ENCODE measurements around the gene SLC6A3.
"Not testable (repeated sequence)": the region's sequence is repeated elsewhere in the genome, so short reads cannot be mapped to it uniquely, and the experiment has no call there.

Gene SLC6A3

DNA sequence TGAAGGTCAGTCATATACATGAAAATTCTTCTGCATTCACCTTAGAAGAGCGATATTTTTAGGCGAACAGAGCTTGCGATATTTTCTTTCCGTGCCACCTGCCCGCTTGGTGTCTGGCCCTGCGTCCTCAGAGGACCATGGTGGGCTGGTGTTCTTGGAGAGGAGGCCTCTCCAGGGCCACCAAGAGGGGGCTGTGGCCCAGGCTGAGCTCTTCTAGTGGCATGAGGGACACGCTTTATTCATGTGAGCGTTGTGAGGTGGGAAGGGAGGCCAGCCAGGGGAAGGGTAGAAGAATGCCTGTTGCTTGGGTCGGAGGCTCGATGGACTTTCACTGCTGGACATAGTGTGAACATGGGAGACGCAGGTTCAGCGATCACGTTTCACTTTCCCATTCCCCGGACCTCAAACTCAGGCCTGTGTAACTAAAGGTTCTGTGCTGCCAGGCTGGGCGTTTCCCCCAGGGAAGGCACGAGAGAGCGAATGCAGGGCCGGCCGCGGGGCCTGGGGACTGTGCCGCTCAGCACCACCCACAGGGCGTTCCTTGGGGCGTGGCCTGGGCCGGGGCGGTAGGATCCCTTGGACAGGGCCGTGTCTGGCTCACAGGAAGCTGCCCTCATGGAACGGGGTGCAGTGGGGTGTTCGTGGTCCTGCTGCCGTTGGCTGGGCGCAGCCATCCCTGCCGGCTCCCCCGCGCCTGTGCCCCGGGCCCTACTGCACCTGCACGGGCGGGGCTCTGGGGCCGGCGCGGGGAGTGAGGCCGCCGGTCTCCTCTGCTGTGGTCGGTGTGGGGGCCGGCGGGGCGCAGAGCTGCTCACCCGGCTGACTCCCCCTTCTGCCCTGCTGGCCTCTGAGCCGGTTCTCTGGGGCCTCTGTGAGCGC, 59.6 kb downstream of the SLC6A3 start:
- DNase-seq: peak; percentile 91

DNA sequence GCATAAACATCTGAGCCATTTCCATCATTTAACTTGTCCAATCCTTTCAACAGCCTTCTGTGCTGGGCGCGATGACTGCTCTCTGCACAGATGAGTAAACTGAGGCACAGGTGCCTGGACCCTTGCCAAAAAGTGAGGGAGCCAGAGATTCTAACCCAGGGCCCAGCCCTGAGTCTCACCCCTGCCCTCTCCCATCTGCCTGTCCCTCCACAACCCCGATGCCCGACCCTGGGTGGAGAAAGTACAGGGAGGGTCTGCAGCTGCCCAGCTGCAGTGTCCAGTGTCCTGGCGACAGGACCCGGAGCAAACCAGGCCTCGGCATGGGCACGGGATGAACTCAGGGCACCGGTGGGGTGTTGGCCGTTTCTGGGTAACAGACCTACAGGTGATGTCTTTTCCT, 60.7 kb downstream of the SLC6A3 start:
- no peak for DNase-seq

DNA sequence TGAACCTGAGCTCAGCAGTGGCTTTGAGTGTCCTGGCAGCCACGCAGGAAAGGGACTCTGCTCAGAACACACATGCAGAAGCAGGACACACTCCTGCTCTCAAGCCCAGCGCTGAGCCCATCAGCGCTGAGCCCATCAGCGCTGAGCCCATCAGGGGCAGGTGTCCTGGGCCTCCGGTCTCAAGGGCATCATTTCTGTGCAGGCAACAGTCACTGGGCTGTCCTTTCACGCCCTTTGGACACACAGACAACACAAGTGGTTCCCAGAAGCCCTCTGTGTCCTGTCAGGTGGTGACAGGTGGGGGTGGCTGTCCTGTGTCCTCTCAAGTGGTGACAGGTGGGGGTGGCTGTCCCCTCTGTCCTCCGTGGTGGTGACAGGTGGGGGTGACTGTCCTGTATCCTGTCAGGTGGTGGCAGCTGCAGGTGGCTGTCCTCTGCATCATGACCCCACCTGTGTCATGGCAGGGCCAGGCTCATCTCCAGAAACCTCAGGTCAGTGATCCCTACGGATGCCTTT, 61.3 kb downstream of the SLC6A3 start:
- no peak for DNase-seq

DNA sequence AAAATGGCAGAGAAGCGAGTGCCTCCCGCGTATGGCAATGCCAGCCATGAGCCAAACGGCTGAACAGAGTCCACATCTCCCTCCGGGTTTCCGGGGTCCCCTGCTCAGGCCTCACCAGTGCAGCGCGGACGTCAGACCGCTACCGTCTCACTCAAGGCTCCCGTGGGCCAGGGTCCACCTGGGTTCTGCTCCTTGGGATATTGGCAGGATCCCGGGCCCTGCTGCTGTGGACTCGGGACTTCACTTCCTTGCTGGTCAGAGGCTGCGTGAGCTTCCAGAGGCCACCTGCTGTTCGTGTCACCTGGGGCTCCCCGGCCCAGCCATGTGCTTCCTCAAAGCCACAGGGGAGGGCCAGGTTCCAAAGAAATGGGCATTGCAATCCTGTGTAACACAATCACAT, 61.9 kb downstream of the SLC6A3 start:
- DNase-seq: no peak

DNA sequence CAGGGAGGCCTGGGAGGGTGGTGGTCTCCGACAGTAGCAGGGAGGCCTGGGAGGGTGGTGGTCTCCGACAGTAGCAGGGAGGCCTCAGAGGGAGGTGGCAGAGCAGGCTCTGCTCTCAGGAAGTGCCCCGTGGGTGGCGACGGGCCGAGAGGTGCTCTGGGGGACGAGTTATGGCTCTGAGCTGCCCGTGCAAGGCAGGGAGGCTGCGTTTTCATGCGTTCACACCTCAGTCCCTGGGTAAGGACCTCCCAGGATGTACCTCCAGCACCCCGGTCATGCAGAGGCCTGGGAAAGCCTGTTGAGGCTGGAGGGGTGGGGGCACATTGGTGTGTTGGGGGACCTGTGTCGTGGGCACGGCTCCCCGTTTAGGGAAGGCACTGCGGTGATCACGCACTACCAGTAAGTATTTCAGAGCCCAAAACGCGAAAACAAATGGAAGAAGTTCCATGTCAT, 63.0 kb downstream of the SLC6A3 start:
- DNase-seq: no peak

DNA sequence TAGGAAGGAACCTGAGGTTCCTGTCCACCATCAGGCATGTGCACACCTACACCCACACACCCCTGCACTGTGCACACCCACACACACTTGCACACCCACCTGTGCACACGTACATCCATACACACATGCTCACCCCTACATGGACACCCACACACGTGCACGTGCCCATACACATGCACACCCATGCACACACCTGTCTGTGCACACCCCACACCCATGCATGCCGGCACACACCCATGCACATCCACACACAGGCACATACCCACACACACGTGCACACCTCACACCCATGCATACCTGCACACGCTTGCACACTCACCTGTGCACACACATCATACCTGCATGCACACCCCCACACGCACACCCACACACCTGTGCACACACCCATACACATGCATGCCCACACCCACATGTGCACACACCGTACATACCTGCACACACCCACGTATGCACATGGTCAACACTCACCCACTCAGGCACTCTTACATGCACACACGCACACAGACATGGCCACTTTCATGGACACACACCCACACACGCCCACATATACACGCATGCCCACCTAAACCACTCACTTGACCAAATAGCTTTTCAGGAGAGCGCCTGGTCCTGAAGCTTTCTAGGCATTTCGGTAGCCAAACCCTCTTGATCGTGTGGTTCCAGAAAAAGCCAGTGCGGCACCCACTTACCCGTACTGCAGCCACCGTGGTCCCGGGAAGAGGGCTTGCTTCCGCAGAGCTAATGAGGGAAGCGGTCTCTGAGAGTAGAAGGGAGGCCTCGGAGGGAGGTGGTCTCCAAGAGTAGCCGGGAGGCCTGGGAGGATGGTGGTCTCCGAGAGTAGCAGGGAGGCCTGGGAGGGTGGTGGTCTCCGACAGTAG, 63.6 kb downstream of the SLC6A3 start:
- DNase-seq: no peak

DNA sequence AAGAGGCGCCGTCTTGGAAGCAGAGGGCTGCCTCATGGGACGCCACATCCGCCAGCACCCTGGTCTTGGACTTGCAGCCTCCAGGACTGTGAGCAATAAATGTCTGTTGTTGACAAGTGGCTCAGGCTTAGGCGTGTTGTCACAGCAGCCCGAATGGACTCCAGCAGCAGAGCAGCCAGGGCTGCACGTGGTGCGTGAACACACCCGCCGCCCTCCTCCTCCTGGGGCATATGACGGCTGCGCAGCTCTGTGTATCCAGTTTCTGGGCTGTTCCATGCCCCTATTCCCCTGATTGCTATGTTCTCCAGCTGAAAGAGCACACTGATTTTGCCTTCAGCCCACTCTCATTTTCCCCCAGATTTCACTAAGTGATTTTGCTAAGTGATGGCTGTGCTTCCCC, 64.3 kb downstream of the SLC6A3 start:
- DNase-seq: no peak

DNA sequence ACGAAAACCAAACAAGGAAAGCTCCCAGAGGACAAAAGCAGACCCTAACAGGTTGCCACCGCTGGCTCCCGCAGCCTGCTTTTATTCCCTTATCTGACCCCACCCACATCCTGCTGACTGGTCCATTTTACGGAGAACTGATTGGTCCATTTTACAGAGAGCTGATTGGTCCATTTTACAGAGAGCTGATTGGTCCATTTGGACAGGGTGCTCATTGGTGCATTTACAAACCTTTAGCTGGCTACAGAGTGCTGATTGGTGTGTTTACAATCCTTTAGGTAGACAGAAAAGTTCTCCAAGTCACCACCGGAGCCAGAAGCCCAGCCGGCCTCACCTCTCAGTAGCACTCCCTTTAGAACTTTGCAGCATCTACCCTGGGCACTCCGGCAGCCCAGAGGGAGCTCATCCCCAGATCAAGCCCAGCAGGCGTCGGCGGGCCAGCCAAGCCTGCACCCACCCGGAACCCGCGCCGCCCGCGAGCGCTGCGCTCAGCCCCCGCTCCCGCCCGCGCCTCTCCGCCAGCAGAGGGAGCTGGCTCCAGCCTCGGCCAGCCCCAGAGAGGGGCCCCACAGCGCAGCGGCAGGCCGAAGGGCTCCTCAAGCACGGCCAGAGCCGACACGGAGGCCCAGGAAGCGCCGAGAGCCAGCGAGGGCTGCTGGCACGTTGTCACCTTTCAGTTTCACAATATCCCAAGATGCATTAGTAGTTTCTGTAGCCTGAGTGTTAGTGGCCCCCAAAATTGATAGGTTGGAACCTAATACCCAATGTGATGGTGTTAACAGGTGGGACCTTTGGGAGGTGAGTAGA, 65.0 kb downstream of the SLC6A3 start:
- peak; percentile 78 for DNase-seq

DNA sequence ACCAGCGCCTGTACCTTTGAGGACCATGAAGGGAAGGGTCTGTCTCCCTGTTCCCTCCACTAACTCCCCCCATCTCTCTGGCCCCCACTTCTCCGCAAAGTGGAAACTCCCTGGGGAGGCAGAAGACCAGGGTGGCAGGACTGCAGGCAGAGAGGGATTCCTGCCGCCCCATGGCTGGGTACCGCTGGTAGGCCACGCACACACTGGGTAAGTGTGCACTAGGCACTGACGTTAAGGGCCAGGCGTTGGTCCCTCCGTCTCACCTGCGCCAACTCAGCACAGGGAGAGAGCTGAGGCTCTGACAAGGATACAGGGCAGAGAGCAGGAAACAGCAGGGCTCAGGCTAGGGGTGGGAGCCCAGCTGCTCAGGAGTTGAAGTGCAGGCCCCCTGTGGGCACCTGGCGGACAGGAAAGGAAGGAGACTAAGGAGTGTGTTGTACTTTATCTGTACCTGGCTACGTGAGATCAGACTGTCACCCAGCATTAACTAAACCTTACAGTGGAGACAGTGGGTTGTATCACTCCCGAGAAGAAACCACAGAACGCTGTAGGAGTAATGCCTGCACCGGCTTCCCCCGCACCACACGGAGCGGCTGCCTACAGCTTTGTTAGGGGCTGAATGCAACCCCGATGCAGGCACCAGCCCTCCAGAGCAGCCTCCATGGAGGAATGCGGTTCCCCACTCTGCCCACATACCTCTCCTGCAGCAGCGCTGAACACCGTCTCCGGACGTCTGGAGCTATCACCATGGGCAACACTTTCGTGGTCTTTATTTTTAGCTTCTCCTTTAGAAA, 66.2 kb downstream of the SLC6A3 start:
- DNase-seq: no peak

DNA sequence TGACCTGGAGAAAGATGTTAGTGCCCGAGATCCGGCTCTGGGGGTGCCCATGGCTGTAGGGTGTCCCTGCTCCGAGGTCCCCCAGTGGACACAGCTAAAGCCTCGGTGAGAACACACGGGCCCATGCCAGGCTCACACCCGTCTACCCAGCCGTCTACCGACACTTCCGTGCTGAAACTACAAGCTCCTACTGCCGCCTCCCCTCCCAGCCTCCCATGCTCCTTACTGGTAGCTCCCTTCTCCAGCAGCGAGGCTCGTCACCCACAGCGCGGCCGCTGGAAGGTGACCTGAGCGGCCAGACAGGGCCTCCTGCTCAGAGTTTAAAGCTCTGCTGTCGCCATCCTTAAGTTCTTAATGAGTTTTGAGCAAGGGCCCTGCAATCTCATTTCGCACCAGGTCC, 67.1 kb downstream of the SLC6A3 start:
- DNase-seq: no peak

DNA sequence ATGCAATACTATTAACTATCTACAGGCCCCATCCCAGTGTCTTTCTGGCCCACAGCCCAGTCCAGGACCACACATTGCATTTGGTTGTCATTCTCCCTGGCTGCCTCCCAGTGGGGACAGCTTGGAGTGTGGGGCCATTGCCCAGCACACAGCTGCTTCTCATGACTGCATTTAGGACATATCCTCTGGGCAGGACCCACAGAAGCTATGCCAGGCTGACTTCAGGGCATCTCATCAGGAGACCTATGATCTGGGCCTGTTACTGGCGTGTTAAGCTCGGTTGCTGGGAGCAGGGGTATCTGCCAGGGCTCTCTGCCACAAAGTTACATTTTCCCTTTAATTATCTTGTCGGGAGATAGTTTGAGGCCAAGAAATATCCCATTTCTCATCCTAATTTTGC, 68.3 kb downstream of the SLC6A3 start:
- no peak for DNase-seq

DNA sequence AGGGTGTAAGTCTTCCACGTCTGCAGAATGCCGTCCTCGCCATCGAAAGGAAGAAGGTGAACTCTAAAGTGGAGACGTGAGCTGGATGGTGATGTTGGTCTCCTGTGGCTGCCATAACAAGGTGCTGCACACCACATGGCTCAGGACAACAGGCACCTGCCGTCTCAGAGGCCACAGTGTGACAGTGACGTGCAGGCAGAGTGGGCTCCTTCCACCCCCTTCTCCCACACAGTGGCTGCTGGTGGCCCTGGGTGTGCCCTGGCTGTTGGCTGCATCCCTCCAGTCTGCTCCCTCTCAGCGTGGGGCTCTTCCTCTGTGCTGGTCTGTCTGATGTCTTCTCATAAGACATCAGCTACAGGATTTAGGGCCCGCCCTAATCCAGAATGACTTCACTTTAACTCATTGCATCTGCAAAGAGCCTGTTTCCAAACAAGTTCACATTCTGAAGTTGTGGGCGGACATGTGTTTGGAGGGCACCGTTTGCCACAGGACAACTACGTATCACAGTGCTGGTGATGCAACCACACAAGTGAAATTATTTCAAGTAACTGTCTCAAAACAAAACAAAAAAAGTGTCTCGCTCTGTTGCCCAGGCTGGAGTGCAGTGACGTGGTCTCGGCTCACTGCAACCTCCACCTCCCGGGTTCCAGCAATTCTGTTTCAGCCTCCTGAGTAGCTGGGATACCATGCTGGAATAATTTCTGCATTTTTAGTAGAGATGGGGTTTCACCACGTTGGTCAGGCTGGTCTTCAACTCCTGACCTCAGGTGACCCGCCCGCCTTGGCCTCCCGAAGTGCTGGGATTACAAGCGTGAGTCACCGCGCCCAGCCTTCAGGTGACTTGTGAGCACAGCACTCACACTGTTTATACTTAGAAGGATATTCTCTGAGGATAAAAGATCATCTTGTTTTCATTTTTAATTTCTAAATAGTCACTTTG, 69.1 kb downstream of the SLC6A3 start:
- DNase-seq: no peak

DNA sequence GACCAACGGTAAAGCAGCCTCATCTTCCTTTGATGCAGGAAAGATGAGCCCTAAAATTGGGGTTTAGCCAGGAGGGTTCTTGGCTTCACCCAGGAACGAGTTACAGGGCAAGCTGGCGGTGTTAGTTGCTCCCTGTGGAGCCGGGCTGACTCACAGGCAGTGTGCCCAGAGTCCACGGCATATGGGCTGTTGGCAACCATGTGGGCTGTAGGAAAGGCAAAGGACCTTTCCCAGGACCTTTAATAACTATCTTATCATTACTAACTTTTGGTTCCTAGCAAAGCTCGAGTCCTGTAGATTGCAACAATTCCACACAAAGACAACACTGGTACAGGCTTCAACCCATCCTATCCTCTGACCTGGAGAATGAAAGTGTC, 70.6 kb downstream of the SLC6A3 start:
- no peak for DNase-seq

DNA sequence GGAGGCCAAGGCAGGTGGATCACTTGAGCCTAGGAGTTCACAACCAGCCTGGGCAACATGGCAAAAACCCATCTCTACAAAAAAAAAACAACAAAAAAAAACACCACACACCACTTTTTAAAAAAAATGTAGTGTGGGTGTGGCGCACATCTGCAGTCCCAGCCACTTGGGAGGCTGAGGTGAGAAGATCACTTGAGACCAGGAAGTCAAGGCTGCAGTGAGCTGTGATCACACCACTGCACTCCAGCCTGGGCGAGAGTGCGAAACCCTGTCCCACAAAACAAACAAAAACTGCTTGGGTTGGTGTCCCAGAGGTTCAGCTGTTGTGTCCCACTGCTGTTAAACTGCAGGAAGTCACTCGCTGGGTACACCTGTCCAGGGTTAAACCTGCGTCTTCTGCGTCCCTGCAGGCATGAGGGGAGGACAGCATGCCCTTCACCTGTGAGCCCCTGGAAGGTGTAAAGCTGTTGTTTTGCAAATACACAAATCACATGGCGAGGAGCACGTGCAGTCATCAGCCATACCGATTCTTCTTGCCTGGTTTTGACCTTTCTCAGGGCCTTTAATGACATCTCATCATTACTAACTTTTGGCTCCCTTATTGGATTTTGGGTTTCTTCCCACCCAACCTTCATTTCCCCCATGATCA, 71.1 kb downstream of the SLC6A3 start:
- DNase-seq: no peak

DNA sequence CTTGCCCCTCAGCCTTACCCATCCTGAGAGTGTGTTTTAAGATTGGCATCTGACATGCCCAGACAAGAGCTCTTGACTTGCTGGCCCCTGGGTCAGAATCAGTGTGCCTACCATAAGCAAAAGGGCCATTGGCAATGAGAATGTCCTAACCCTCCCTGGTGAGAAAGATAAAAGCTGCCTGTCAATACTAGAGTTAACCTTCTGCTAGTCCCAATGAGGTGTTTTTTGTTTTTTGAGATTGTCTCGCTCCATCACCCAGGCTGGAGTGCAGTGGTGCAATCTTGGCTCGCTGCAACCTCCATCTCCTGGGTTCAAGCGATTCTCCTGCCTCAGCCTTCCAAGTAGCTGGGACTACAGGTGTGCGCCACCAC, 73.3 kb downstream of the SLC6A3 start:
- not testable (repeated sequence) for DNase-seq

DNA sequence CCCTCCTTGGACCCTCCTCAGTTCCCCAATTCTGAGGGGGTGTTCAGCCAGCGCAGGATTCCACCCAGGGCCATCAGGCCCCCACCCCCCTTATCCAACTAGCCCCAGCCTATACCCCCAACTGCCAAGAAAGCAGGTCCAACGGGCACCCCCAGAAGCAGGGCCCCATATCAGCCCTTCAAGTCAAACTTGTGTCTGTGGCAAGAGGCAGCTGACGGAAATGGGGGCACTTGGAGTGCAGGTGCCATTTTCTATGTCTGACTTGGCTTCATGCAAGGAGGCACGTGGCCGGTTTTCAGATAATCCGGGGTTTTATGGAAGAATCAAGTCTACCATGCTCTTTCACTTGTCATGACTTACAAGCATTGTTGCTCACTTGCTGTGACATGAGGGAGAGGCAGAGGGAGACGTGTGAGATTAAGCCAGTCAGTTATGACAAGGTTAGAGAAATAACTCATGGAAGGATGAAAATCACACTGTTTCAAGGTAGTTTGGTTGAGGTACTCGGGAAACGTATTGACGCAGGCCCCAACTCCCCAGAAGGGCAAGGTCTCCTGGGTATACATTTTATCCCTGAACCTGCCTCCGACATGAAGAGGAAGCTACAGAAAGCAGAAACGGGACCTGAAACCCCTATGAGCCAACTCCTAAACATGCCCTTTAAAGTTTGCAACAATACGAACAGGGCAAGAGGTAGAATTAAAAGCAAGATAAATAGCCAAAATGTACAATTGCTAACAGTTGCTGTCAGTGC, 73.8 kb downstream of the SLC6A3 start:
- no peak for DNase-seq

DNA sequence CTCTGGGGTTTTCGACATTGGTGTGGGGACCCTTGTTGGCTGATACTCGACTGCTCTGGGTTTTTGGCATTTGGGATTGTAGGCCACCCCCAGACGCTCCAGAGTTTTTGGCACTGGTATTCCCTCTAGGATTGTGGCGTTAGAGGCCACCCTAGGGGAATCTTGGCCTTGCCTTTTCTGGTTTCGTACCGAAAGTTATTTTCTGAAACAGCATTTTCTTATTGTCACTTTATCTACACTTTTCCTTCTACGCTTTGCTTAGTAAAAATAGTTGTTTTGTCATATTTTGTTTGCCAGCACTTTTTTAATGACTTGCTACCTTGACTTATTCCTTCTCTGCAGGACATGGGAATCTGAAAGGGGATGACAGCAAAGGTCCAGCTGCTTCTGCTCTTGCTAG, 75.2 kb downstream of the SLC6A3 start:
- DNase-seq: no peak

DNA sequence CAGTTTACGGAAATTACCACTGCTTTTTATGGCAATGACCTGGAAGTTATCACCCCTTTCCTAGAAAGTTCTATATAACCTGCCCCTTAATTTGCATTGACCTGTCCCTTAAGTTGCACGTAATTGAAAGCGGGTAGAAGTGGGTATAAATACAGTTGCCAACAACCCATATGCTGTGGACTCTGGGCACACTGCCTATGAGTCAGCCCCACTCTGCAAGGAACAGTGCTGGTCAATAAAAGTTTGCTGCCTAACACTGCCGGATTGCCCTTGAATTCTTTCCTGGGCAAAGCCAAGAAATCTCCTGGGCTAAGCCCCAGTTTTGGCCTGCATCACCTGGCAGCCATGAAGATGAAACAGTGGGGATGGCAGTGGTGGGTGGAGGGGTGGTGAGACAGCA, 76.5 kb downstream of the SLC6A3 start:
- no peak for DNase-seq

DNA sequence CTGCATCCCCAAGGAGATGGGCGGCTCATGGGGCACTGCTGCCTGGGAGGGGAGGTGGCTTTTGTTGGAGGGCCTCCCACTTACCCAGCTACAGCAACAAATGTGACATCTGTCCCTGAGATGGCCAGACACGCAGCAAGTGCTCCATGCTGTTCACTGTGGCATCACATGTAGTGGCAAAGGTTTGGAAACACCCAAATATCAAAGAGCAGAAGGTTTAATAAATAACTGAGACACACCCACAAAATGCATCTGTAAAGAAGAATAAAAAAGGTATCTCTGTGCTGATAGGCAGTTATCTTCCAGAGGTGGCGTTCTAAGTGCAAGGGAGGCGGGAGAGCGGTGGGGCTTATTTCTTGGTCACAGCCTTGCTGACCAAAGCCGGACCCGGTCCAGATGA, 77.0 kb downstream of the SLC6A3 start:
- no peak for DNase-seq

DNA sequence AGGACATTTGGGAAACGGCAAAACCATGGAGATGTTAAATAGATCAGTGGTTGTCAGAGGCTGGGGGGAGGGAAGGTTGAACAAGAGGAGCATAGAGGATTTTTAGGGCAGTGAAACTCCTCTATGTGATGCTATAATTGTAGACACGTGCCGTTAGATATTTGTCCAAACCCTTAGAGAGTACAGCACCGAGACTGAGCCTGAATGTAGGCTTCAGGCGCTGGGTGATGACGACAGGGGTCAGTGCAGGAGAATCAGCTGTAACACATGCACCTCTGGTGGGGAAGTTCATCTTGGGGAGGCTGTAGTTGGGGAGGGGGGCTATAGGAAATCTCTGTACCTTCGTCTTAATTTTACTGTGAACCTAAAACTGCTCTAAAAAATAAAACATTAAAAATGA, 78.1 kb downstream of the SLC6A3 start:
- no peak for DNase-seq
